ENCODE results near the gene SUZ12.
A peak's percentile ranks its signal among the peaks of the same experiment; 100 is the strongest.
"Not testable (repeated sequence)": the region's sequence is repeated elsewhere in the genome, so short reads cannot be mapped to it uniquely, and the experiment has no call there.

The SUZ12 gene

GRCh38 chr17:31941916-31942315 lies 5.1 kb downstream of the SUZ12 start:
- not testable (repeated sequence) for H3K4me3 ChIP-seq (ENCODE audit: low read depth, low read length); DNase-seq (ENCODE audit: low read depth)

- DNase-seq (ENCODE audit: low read depth); H3K4me3 ChIP-seq (ENCODE audit: low read depth, low read length): not testable (repeated sequence)
Measured at GRCh38 chr17:31942396-31942795, 5.6 kb downstream of the SUZ12 start.

- not testable (repeated sequence) for H3K4me3 ChIP-seq (ENCODE audit: low read depth, low read length); DNase-seq (ENCODE audit: low read depth)
Measured at GRCh38 chr17:31951953-31952352, 15.1 kb downstream of the SUZ12 start.

DNA sequence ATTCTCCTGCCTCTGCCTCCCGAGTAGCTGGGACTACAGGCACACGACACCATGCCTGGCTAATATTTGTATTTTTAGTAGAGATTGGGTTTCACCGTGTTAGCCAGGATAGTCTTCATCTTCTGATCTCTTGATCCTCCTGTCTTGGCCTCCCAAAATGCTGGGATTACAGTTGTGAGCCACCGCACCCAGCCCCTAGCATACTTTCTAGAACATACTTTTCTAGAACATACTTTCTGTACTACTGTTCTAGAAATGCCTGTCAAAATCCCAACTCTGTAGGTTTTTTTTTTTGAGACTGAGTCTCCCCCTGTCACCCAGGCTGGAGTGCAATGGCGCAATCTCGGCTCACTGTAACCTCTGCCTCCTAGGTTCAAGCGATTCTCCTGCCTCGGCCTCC lies 27.3 kb downstream of the SUZ12 start:
- DNase-seq (ENCODE audit: low read depth); H3K4me3 ChIP-seq (ENCODE audit: low read depth, low read length): not testable (repeated sequence)

GRCh38 chr17:31967648-31968047 lies 30.8 kb downstream of the SUZ12 start:
- no peak for DNase-seq (ENCODE audit: low read depth)
- H3K4me3 ChIP-seq (ENCODE audit: low read depth, low read length), result no peak overlapping the region

DNA sequence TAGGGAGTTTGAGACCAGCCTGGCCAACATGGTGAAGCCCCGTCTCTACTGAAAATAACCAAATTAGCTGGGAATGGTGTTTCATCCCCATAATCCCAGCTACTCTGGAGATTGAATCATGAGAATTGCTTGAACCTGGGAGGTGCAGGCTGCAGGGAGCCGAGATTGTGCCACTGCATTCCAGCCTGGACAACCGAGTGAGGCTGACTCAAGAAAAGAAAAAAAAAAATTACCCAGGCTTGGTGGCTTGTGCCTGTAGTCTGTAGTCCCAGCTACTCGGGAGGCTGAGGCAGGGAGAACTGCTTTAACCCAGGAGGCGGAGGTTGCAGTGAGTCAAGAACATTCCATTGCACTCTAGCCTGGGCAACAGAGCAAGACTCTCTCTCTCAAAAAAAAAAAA lies 33.6 kb downstream of the SUZ12 start:
- H3K4me3 ChIP-seq (ENCODE audit: low read depth, low read length); DNase-seq (ENCODE audit: low read depth): not testable (repeated sequence)

DNA sequence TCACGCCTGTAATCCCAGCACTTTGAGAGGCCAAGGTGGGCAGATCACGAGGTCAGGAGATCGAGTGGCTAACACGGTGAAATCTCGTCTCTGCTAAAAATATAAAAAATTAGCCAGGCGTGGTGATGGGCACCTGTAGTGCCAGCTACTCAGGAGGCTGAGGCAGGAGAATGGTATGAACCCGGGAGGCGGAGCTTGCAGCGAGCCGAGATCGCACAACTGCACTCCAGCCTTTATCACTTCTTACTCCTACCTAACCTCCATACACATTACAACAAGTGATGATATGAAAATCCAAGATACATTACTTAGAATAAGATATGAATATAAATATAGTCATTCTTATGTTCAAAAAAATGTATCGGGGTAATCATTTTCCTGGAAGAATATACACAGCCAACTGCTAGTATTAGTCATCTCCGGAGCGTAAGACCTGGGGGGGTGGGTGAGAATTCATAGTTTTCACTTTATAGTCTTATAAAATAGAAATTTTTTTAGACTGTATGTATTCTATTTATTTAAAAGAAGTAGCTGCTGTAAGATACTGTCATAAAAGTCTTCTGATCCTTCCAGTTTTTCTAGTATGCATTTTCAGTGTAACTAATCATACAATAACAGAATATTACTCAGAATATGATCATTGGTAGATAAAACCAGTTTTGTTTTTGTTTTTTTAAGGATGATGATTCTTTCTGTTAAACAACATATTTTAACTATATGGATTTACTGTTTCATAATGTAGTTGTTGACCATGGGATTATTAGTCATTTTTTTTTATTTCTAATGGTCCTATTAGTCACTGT lies 37.7 kb downstream of the SUZ12 start:
- not testable (repeated sequence) for DNase-seq (ENCODE audit: low read depth); H3K4me3 ChIP-seq (ENCODE audit: low read depth, low read length)

GRCh38 chr17:31975391-31975790 lies 38.6 kb downstream of the SUZ12 start:
- not testable (repeated sequence) for DNase-seq (ENCODE audit: low read depth); H3K4me3 ChIP-seq (ENCODE audit: low read depth, low read length)

DNA sequence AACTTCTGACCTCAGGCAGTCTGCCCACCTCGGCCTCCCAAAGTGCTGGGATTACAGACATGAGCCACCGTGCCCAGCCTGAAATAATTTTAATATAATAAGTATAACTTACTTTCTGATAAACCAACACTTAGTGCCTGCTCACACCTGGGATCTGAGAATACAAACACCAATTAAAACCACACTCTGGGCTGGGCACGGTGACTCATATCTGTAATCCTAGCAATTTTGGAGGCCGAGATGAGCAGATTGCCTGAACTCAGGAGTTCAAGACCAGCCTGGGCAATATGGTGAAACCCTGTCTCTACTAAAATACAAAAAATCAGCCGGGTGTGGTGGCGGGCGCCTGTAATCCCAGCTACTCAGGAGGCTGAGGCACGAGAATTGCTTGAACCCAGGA lies 55.0 kb downstream of the SUZ12 start:
- DNase-seq (ENCODE audit: low read depth); H3K4me3 ChIP-seq (ENCODE audit: low read depth, low read length): not testable (repeated sequence)

DNA sequence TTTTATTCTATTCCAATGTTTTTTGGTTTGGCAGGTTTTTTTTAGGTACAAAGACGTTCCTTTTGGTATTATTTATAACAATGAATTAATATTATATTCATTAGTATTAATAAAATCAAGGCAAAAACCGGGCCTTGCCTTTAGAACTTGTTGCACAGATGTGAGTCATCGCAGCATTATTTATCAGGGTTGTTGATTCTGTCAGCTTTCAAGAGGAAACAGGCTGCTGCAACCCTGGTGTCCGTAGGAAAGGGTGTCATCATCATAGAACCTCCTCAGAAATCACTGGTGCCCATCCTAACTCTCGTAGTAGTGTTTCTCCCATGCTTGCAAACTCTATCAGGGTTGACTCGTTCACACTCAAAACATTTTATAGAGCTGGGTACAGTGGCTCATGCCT lies 60.2 kb downstream of the SUZ12 start:
- H3K4me3 ChIP-seq (ENCODE audit: low read depth, low read length), result no peak overlapping the region
- no peak for DNase-seq (ENCODE audit: low read depth)

DNA sequence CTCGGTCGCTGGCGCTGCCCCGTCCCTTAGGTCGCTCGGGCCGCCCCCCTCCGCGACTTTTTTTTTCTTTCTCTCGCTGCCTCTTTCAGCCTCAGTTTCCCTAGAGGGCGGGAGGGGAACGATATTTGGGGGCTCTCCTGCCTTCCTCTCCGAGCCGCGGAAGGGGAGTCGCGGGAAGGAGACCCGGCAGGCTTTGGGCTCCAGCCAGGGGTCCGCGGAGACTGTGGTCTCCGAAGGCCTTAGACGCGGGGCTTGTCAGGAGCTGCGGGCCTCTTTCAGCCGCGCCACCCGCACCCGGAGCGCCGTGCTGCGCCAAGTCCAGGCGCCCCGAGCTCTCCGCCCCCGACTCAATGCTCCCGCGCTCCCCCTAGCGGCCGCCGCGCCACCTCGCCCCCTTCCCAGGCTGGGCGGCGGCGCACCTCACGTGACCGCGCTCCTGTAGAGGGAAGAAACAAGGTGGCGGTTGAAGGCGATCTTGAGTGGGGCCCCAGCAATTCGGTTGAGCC lies 70.2 kb downstream of the SUZ12 start, which contains the start of gene LRRC37B:
Gene LRRC37B, plus strand, starts transcription at position 427 of the 506 bp plus-strand sequence. CDS start 14,010 bp downstream, outside the sequence.
- peak within 1 kb of the TSS; percentile 86 for H3K4me3 ChIP-seq (ENCODE audit: low read depth, low read length)
- DNase-seq (ENCODE audit: low read depth), result peak; percentile 15

DNA sequence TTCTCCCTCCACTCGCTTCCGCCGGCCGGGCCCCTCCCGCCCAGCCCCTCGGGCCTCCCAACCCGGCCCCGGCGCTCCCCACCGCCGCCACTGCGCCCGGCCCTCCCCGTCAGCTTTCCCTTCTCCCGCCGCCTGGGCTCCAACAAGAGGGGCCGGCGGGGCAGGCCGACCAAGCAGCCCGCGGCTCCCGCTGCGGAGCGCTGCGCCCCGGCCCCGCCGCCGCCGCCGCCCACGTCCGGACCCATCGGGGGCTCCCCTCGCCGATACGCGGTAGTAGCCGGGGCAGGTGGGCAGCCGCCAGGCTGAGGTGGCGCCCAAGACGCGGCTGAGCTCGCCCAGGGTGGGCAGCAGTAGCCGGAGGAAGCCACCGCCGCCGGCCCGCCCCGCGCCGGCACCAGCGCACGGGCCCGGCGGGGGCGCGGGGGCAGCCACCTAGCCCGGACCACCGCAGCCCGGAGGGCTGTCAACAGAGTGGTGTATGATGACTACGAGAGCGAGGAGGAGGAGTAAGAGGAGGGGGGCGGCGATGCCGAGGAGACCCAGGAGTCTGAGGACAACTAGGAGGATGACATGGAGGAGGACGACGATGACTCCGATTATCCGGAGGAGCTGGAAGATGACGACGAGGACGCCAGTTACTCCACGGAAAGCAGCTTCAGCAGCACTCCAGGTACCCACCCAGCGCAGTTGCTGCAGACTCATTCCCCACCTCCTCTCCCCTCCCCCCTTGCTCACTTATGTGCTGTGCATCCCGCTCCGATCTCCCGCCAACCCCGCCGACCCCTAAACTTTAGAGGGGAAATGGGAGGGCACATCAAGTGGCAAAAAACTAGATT lies 70.9 kb downstream of the SUZ12 start:
- peak overlapping the region; percentile 86 for H3K4me3 ChIP-seq (ENCODE audit: low read depth, low read length)
- no peak for DNase-seq (ENCODE audit: low read depth)

DNA sequence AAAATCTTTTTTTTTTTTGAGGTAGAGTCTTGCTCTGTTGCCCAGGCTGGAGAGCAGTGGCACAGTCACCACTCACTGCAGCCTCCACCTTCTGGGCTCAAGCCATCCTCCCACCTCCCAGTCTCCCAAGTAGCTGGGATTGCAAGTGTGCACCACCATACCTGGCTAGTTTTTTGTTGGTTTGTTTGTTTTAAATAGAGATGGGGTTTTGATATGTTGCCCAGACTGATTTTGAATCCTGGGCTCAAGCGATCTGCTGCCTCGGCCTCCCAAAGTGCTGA lies 72.4 kb downstream of the SUZ12 start:
- H3K4me3 ChIP-seq (ENCODE audit: low read depth, low read length), result no peak overlapping the region
- DNase-seq (ENCODE audit: low read depth), result no peak

DNA sequence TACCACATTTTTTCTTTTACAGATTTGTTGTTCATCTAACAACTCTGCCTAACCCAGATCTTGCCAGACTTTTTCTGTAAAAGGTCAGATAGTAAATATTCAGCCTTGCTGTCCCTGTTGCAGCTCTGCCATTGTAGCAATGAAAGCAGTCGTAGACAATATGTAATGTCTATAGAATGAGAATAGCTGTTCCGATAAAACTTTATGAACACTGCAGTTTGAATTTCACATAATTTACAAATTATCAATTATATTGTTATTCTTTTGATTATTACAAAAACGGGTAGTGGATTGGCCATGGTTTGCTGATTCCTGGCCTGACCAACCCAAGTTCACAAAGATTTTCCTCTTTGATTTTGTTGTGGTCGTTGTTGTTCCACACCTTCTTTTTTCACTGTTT lies 73.3 kb downstream of the SUZ12 start:
- no peak for DNase-seq (ENCODE audit: low read depth)
- no peak overlapping the region for H3K4me3 ChIP-seq (ENCODE audit: low read depth, low read length)

DNA sequence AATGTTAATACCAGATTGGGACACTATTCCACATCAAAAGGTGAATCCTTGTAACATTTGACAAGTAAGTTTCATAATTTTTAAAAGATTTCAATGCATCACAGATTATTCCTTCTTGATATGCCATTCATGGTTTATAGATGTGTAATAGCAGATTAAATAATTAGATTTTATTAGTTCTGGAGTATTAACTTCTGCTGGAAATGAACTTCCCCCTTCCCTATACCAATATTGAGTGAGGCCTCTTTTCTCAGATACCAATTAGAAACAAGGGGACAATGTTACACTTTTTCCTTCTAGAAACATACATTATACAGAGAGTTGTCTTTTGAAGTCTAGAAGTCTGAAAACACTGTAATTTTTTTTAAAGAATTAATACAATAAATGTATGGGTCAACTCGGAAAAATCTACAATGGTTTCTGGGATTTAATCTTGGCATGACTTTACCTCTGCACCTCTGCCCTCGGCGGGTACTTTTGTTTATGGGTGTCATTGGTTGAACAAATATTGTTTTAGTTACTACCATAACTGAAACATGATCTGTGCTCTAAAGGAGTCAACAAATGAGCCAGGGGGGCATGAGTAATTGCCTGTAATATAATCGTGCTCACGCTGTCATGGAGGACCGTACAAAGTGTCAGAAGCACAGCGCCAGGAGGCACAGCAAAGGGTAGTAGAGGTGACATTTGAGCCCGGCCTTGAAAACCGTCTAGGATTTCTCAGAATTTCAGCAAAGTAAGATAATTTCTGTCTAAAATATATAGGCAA lies 78.6 kb downstream of the SUZ12 start:
- no peak for DNase-seq (ENCODE audit: low read depth)
- H3K4me3 ChIP-seq (ENCODE audit: low read depth, low read length), result no peak overlapping the region

DNA sequence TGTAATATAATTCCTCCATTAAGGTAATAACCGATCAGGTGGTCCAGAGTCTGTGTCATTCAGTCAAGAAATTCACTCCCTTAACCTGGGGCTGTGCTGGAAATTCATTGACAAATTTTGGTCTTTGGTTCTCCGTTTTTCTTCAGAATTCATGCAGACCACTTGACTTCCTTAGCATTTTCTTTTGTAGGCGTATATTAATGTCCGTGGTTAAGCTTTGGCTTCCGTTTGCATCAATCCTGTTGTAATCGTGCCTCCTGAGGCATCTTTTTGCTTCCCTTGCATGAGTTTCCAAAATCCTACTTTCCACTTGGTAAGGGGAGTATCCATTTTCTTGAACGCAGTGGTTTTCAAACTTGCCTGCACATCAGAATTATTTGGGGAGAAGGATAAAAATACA lies 79.4 kb downstream of the SUZ12 start:
- H3K4me3 ChIP-seq (ENCODE audit: low read depth, low read length), result no peak overlapping the region
- no peak for DNase-seq (ENCODE audit: low read depth)

- no peak overlapping the region for H3K4me3 ChIP-seq (ENCODE audit: low read depth, low read length)
- DNase-seq (ENCODE audit: low read depth), result no peak
Measured at GRCh38 chr17:32019228-32019627, 82.4 kb downstream of the SUZ12 start.

DNA sequence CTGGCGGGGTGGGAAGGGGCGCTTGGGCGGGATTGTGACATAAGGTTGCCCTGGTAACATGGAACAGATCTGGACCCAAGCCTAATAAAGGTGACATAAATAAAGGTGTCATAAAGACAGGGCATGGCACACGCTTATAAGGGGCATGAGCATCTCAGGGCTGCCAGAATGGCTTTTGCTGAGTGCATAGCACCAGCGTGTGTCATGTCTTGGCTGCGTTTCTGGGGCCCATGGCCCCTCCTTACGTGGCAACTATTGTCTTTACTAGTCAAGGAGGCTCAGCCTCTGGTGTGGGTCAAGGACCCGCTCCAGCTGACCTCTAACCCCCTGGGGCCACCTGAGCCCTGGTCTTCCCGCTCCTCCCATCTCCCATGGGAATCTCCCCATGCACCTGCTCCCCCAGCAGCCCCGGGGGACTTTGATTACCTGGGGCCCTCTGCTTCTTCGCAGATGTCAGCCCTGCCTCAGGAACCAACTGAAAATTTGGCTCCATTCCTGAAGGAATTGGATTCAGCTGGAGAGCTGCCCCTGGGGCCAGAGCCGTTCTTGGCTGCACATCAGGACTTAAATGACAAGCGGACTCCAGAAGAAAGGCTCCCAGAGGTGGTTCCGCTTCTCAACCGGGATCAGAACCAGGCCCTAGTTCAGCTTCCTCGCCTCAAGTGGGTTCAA lies 84.3 kb downstream of the SUZ12 start:
- no peak for DNase-seq (ENCODE audit: low read depth)

GRCh38 chr17:32021615-32021955 lies 84.8 kb downstream of the SUZ12 start:
- no peak for DNase-seq (ENCODE audit: low read depth)
- no peak overlapping the region for H3K4me3 ChIP-seq (ENCODE audit: low read depth, low read length)

More for the DNA sequence above, 84.3 kb downstream of the SUZ12 start:
- no peak overlapping the region for H3K4me3 ChIP-seq (ENCODE audit: low read depth, low read length)
